Thyroid gland (tissue), 4 donors: ENCODE measurements around the gene DUSP3. TPM values are rescaled to one million over a fixed set of nuclear protein-coding genes. Genes with fewer than 3 reads are reported as not detected.

Experiments used
- DNase-seq, 2 donors: peaks; one replicate each; pipeline ENCODE4 v3.0.0-alpha.2; 2019
- H3K27ac ChIP-seq, 3 donors: fragments of 200-600 bp; sonication (generic); 1 replicate in 2 of 3; 2 replicates in 1 of 3; pipeline ENCODE4 v1.5.1; 2016 to 2019; ENCODE audit warnings: mild to moderate bottlenecking in 1 of 3, moderate library complexity in 1 of 3
- H3K27me3 ChIP-seq: fragments of 200-600 bp; sonication (generic); one replicate; pipeline ENCODE4 v1.5.1; 2019
- H3K36me3 ChIP-seq, 2 donors: fragments of 200-600 bp; sonication (generic); one replicate each; pipeline ENCODE4 v1.5.1; 2016 to 2019
- H3K4me1 ChIP-seq, 2 donors: fragments of 200-600 bp; sonication (generic); one replicate each; pipeline ENCODE4 v1.5.1; 2017 to 2019
- H3K4me3 ChIP-seq, 3 donors: fragments of 200-600 bp; sonication (generic); replicated peaks in 1 of 3; 1 replicate in 2 of 3; 2 replicates in 1 of 3; pipeline ENCODE4 v1.5.1; 2016; ENCODE audit warnings: mild to moderate bottlenecking in 1 of 3
- H3K9me3 ChIP-seq: fragments of 200-600 bp; sonication (generic); one replicate; pipeline ENCODE4 v1.5.1; 2017
- POLR2A ChIP-seq, 2 donors: fragments of 450-650 bp; IDR thresholded peaks; one replicate each; pipeline ENCODE4 v1.6.1; 2017; ENCODE audit warnings: antibody characterized with exemption in 2 of 2, mild to moderate bottlenecking in 2 of 2, moderate library complexity in 1 of 2
- WGBS, 2 donors: methylation state at CpG; one replicate each; pipeline ENCODE4 v1.1.5; 2017; 5-methylcytosine and 5-hydroxymethylcytosine counted together
- intact Hi-C: fragments of 100-400 bp; cut with DNase I; formaldehyde crosslinking; loops from one replicate; pipeline ENCODE4 v1.15.1; 2023
- total RNA-seq, 4 donors: library from RNA; depleted of rRNA; stranded (reverse); fragments of >200 nt; gene quantifications; one replicate each; pipeline ENCODE4 v1.2.3, GENCODE V29; 2016
- TF ChIP-seq, protein P1 (sequence below), 6 experiments: fragments of 200-600 bp in 3 of 6; fragments of 450-650 bp in 3 of 6; sonication (generic) in 3 of 6; IDR thresholded peaks; one replicate each; pipeline ENCODE4 v1.5.1; 2016 to 2019; ENCODE audit warnings: antibody characterized with exemption in 6 of 6, mild to moderate bottlenecking in 2 of 6, inconsistent platforms in 1 of 6, moderate library complexity in 1 of 6

DUSP3 gene
- total RNA-seq, 4 donors from 2014 or later, result 67.7 to 98.5 (median 72.0) TPM

- peaks cover 42 to 57% of the 10 kb centered on the region in 2 donors for H3K36me3 ChIP-seq
Observed at GRCh38 chr17:43769859-43770258, 8.9 kb downstream of the DUSP3 start.

DNA sequence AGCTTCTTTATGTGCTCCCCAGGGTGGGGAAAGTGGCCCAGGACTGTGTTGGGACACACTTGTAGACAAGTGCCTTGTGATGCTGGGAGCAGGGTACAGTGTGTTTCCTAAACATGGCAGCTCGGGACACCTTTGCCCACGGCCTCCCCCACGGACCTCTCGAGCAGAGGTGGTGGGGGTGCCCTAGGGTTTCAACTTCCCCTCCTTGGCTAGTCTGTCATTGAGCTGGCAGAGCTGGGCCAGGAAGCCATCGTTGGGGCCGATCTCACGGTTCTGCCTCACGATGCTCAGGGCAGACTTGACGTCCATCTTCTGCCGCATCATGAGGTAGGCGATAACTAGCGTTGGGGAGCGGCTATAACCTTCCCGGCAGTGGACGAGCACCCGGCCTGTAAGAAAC lies 9.4 kb downstream of the DUSP3 start:
- H3K36me3 ChIP-seq, result peaks cover 41 to 53% of the 10 kb centered on the region in 2 donors
- no peak overlapping the region for H3K27ac ChIP-seq
- no peaks in the 10 kb centered on the region for H3K9me3 ChIP-seq
- H3K27me3 ChIP-seq, result no peaks in the 10 kb centered on the region
- 98% methylated on average over 9 to 16 of the region's 16 CpGs for WGBS, 2 donors
- no peak overlapping the region for H3K4me3 ChIP-seq
- no peak for DNase-seq
- TF ChIP-seq, protein P1, sequence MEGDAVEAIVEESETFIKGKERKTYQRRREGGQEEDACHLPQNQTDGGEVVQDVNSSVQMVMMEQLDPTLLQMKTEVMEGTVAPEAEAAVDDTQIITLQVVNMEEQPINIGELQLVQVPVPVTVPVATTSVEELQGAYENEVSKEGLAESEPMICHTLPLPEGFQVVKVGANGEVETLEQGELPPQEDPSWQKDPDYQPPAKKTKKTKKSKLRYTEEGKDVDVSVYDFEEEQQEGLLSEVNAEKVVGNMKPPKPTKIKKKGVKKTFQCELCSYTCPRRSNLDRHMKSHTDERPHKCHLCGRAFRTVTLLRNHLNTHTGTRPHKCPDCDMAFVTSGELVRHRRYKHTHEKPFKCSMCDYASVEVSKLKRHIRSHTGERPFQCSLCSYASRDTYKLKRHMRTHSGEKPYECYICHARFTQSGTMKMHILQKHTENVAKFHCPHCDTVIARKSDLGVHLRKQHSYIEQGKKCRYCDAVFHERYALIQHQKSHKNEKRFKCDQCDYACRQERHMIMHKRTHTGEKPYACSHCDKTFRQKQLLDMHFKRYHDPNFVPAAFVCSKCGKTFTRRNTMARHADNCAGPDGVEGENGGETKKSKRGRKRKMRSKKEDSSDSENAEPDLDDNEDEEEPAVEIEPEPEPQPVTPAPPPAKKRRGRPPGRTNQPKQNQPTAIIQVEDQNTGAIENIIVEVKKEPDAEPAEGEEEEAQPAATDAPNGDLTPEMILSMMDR (IDR thresholded peaks at IDR 0.05), result no peak
- no peak for TF ChIP-seq POLR2A (IDR thresholded peaks at IDR 0.05)
- intact Hi-C loops, result no loop called here
- H3K4me1 ChIP-seq, result no peaks in the 10 kb centered on the region

More at GRCh38 chr17:43769859-43770258, 8.9 kb downstream of the DUSP3 start:
- no peak overlapping the region for H3K27ac ChIP-seq
- H3K4me1 ChIP-seq, result no peaks in the 10 kb centered on the region
- no peak for TF ChIP-seq POLR2A (IDR thresholded peaks at IDR 0.05)
- TF ChIP-seq, protein P1 (IDR thresholded peaks at IDR 0.05), result no peak
- H3K4me3 ChIP-seq, result no peak overlapping the region
- intact Hi-C loops, result no loop called here
- WGBS, 2 donors, result 94 to 95% methylated on average over 11 of the region's 11 CpGs
- H3K9me3 ChIP-seq, result no peaks in the 10 kb centered on the region
- no peaks in the 10 kb centered on the region for H3K27me3 ChIP-seq
- DNase-seq, result no peak

- H3K9me3 ChIP-seq, result no peaks in the 10 kb centered on the region
- TF ChIP-seq, protein P1 (IDR thresholded peaks at IDR 0.05), result no peak
- no peak for TF ChIP-seq POLR2A (IDR thresholded peaks at IDR 0.05)
- no peak overlapping the region for H3K4me3 ChIP-seq
- H3K27ac ChIP-seq, result no peak overlapping the region
- intact Hi-C loops, result no loop called here
- H3K36me3 ChIP-seq, result peaks cover 36 to 48% of the 10 kb centered on the region in 2 donors
- WGBS, 2 donors, result 91 to 95% methylated on average over 7 of the region's 7 CpGs
- no peaks in the 10 kb centered on the region for H3K27me3 ChIP-seq
- H3K4me1 ChIP-seq, result no peaks in the 10 kb centered on the region
- no peak for DNase-seq
Observed at GRCh38 chr17:43768943-43769342, 9.8 kb downstream of the DUSP3 start.

DNA sequence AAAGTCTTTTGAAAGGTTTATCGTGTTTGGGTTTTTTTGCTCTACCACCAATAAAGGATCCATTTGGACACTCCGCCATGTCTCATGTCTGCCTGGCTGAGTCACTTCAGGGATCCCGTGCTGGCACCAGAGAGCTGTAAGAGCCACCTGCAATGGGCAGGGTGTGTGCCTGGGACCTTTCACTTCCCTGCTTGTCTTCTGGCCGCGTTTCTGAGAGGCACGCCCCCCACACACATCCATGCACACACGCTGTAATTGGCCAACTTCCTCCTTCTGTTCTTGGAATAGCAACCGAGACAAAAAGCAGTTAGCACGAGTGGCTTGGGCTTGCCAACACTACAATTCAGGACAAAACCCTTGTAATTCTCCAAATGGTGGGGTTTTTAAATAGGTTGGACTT lies 10.4 kb downstream of the DUSP3 start:
- TF ChIP-seq, protein P1 (IDR thresholded peaks at IDR 0.05), result no peak
- no peak for TF ChIP-seq POLR2A (IDR thresholded peaks at IDR 0.05)
- WGBS, 2 donors, result 75 to 76% methylated on average over 9 of the region's 9 CpGs
- Histone ChIP-seq H3K27me3 (no peaks in the 10 kb centered on the region), H3K9me3 (no peaks in the 10 kb centered on the region), H3K36me3 (peaks cover 30 to 43% of the 10 kb centered on the region in 2 donors), H3K4me3 (no peak overlapping the region), H3K4me1 (no peaks in the 10 kb centered on the region), H3K27ac (no peak overlapping the region)
- intact Hi-C loops, result no loop called here
- peak in 1 of 2 donors; percentile 9 for DNase-seq

DNA sequence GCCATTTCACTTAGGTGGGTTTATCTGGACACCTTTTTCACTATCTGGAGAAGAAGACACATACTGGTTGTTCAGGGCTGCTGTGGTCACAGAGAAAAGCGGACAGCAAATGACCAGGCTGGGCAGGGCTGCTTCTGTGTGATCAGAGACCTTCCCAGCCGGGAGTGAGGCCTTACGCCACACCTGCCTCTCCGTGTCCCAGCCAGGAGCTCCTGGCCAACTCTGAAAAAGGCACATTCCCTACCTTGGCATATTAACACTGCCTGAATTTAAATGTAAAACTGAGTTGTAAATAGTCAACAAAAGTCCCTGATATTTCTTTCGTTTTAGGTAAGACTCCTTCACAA lies 11.1 kb downstream of the DUSP3 start:
- Histone ChIP-seq H3K27me3 (no peaks in the 10 kb centered on the region), H3K36me3 (peaks cover 23 to 36% of the 10 kb centered on the region in 2 donors), H3K4me3 (no peak overlapping the region), H3K27ac (no peak overlapping the region), H3K9me3 (no peaks in the 10 kb centered on the region), H3K4me1 (no peaks in the 10 kb centered on the region)
- no peak for TF ChIP-seq POLR2A (IDR thresholded peaks at IDR 0.05)
- TF ChIP-seq, protein P1 (IDR thresholded peaks at IDR 0.05), result no peak
- DNase-seq, result no peak
- WGBS, 2 donors, result 75% methylated on average over 5 of the region's 5 CpGs
- intact Hi-C loops, result no loop called here
